Measurements from ENCODE around the gene COMT.

COMT gene

DNA sequence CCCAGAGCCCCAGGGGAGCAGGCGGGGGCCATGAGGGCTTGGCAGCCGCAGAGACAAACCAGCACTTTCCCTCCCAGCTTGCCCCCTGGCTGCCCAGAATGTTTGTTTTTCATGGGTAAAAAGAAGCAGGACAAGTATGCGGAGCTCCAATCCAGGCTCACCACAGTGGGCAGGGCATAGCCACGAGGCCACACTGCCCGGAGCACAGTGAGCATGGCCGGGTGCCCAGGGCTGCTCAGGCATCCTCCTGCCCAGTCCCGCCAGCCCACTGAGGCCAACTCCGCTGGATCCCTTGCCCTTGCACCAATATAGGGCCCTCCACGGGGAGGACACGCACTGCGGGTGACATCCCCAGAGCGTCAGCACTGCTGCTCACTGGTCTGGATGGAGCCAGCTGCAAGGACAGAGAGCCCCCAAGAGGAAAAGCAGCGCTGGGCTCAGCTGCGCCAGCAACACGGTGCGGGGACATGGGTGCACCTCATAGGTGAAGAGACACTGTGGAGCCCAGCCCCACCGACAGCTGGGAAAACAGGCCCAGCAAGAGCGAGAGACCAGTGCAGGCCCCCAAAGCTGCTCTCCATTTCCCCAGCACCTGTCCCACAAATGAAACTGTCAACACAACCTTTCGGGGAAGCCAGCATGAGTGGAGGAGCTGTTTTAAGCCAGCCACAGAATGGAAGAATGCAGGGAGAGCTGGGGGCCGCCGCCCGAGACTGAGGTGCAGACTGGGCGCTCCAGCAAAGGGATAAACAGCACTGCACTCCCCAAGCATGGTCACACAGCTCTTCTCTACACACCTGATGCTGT lies 50.3 kb downstream of the COMT start:
- TF ChIP-seq, protein P1, sequence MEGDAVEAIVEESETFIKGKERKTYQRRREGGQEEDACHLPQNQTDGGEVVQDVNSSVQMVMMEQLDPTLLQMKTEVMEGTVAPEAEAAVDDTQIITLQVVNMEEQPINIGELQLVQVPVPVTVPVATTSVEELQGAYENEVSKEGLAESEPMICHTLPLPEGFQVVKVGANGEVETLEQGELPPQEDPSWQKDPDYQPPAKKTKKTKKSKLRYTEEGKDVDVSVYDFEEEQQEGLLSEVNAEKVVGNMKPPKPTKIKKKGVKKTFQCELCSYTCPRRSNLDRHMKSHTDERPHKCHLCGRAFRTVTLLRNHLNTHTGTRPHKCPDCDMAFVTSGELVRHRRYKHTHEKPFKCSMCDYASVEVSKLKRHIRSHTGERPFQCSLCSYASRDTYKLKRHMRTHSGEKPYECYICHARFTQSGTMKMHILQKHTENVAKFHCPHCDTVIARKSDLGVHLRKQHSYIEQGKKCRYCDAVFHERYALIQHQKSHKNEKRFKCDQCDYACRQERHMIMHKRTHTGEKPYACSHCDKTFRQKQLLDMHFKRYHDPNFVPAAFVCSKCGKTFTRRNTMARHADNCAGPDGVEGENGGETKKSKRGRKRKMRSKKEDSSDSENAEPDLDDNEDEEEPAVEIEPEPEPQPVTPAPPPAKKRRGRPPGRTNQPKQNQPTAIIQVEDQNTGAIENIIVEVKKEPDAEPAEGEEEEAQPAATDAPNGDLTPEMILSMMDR (conservative IDR thresholded peaks at IDR 0.05), result no peak
- H3K27ac ChIP-seq, result no peak overlapping the region; the same call in 1 of the 2 replicates

- no peak overlapping the region for H3K27ac ChIP-seq
- TF ChIP-seq, protein P1 (conservative IDR thresholded peaks at IDR 0.05), result no peak
These were observed 50.9 kb downstream of the COMT start for GRCh38 chr22:19992481-19992911.

GRCh38 chr22:19992921-19993355 lies 51.4 kb downstream of the COMT start:
- no peak overlapping the region for H3K27ac ChIP-seq
- TF ChIP-seq, protein P1 (conservative IDR thresholded peaks at IDR 0.05), result no peak

GRCh38 chr22:19993926-19994325 lies 52.4 kb downstream of the COMT start:
- TF ChIP-seq, protein P1 (conservative IDR thresholded peaks at IDR 0.05), result no peak
- H3K27ac ChIP-seq, result no peak overlapping the region

- TF ChIP-seq, protein P1 (conservative IDR thresholded peaks at IDR 0.05), result no peak
These were observed 53.5 kb downstream of the COMT start for GRCh38 chr22:19994851-19995610.

DNA sequence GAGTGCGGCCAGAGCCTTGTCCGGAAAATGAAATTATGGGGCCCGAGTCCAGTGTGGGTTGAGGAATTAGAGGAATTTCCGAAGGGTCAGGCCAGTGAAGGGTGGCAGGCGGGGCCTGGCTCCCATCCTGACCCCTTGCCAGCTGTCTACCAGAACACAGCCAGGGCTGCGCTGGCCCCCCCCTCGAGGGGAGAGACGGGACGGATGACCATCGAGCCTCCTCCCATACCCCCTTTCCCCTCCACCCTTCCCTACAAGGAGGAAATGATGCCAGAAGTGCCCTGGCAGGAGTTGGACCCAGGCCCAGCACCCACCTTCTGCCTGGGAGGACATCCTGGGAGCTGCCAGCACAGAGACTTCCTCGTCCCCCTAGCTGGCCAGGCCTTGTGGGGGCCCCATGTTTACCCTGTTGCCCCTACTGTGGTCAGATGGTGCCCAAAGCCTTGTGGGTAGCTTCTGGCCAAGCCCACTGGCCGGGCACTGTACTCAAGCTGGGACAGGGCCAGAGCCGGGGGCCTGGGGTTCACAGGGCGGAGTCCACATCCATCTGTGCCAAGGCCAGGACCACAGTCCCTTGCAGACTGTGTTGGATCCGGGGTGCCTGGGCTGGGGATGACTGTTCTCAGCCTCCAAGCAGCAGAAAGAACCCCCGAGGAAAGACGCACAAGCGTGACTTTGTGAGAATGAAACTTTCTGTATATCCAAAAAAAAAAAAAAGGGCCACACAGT lies 54.2 kb downstream of the COMT start:
- H3K27ac ChIP-seq, result no peak overlapping the region
- TF ChIP-seq, protein P1 (conservative IDR thresholded peaks at IDR 0.05), result no peak

More at GRCh38 chr22:19994851-19995610, 53.5 kb downstream of the COMT start:
- no peak overlapping the region for H3K27ac ChIP-seq
